ENCODE data around the gene DIPK1A.
"Not testable (repeated sequence)": the region's sequence is repeated elsewhere in the genome, so short reads cannot be mapped to it uniquely, and the experiment has no call there.

Gene DIPK1A

DNA sequence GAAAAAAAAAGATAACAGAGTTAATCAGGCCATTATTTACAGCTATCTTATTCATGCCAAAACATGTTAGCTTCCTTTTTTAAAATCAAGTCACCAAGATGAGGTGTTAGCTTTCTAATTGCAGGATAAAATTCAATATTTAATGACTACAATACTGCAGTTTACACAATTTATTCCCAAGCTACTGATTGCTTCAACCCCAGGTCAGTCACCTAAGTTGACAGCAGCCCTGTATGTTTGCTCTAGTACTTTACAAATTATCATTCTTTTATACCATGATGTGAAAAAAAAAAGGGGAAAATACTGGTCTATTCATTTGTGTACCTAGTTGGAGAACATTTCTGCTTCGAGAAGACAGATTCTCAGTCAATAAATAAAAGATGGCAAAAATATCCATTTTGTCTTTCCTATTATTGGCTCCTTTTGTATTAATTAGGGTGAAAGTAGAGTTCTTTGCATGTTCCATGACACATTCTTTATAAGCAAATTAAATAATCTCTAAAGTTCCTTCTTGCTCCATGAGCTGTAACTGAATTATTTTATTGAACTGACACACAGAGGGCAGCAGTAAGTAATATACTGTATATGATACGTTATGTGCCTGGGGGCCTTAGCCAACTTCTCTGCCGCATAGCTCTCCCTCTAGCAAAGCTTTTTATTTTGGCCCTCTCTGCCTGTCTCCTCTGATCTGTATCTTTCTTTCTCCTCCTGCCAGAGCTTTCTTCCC is 48.0 kb downstream of the DIPK1A start:
- DNase-seq: no peak

DNA sequence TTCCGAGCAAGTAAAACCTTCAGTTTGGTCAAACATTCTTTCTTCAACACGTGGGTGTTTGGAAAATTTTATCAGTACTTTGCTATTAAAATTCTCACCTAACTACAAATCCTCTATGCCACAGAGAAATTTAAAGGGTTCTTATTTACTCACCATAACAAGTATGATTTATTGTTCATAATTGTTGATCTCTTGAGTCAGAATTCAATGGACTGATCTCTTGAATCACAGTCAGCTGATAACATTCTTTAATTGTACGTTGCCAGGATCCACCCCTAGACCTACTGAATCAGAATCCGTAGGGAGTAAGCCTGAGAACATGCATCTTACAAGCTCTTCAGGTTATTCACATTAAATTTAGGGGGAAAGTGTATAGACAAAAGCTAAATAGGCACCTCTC is 51.2 kb downstream of the DIPK1A start:
- DNase-seq: no peak

DNA sequence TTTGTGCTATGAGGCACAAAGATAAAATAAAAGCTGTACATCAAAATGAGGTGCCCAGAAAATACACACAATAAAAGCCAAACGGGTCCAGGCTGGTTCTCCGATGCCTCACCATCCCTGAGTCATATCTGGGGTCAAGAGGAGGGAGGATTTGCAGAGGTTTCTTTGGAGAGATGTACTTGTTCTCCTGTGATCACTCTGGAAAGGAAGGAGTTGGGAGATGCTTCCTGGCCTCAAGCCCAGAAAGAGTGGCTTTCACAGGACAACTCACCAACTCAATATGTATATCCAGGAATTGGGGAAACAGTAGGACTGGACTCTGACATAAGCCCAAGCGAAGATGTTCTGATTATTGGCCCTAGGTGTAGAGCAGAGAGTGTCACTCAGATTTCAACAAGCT is 51.9 kb downstream of the DIPK1A start:
- no peak for DNase-seq

DNA sequence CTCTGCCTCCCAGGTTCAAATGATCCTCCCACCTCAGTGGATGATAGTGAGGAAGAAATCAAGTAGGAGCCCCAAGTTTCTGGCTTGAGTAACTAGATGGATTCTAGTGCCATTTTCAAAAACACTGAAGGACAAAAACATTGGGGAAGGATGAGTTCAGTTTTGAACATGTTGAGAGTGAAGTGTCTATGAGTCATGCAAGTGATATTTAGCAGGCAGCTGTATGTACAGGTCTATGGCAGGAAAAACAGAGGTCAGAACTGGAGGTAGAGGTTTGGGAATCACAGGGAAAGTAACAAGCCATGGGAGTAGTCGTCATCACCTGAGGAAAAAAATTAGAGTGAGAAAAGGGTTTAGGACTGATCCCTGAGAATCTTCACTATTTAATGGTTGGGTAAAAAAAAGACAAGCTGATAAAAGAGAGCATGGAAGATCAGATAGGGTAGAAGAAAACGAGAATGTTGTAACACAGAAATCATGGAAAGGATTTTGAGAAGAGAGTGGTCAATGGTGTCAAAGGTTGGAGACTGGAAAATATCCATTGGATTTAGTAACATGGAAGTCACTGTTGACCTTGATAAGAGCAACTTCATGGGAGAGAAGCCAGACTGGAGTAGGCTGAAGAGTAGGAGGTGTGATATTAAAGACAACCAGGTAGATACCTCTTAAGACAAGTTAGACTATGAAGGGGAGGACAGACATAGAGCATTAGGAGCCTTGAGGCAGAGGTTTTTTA is 53.1 kb downstream of the DIPK1A start:
- DNase-seq: no peak

DNA sequence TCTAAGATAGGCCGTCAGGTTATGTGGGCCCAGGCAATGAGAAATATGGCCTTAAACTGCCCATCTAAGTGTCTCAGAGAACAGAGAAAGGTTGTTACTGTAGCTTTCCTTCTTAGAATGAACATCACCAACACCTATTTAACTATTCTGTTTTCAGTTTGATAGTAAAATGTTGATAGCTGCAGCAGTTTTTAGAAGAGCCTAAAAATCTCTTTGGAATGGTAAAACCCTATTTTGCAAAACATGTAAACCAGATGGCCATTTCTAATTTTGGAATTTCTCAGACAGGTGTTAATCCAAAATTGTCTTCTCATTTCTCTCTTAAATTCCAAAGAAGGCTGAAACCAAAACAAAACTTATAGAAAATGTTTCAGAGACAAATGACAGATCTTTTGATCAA is 57.5 kb downstream of the DIPK1A start:
- DNase-seq: no peak

DNA sequence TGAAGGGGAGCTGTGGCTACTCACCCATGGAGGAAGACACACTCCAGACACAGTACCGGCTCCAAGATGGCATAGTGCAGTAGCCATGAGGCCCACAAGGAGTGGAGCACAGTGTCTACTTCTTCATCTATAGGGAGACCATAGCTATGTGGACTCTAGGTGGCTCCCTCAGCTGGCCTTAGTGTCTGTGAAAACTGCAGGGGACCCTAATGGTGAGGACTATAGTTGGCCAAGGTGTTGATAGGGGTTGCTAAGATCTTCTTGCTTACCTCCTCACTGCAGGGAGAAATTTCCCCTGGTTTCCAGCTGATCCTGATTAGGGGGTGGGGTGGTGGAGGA is 58.9 kb downstream of the DIPK1A start:
- DNase-seq: no peak

DNA sequence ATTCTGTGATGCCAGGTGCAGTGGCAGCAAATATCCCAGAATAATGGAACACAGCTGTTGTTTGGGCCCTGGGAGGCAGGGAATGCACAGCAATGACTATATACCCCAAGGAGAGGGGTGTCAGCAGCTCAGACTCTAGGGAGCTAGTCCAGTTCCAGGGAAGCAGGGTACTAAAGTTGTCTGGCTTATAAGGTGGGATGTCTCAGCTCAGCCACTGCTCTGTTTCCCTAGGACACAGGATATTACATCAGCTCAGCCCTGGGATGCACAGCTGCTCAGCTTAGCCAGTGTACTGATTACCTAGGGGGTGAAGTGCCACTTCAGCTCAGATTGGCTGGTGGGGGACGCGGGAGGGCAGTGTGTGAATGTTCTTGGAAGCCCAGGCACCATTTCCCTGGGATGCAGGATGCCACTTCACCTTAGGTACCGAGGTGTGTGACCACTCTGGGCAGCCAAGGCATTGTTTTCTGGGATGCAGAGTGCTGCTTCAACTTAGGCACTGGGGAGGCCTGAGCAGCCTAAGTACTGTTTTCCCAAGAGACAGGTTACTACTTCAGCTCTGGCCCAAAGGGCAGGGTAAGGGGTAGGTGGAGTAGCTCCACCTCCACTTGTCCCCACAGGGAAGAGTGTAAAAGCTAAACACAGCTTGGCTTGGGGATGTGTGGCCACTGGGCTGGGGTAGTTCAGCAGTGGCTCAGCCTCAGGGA is 59.4 kb downstream of the DIPK1A start:
- DNase-seq: no peak

DNA sequence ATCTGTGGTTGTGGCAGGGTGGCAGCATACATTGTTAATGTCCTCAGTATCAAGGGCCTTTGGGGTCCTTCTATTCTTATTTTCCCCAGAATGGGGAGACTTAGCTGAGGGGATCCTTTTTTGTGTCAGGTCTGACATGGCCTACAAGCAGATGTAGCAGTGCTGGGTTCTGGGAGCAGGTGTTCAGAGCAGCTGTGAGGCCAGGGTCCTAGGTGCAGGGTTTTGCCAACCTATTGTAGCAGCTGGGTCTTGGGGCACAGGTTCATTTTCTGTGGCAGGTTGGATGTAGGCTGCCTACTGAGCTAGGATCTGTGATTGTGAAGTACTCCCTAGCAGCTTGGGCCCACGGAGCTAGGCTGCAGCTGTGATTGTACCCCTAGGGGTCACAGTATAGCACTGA is 60.1 kb downstream of the DIPK1A start:
- DNase-seq: no peak

DNA sequence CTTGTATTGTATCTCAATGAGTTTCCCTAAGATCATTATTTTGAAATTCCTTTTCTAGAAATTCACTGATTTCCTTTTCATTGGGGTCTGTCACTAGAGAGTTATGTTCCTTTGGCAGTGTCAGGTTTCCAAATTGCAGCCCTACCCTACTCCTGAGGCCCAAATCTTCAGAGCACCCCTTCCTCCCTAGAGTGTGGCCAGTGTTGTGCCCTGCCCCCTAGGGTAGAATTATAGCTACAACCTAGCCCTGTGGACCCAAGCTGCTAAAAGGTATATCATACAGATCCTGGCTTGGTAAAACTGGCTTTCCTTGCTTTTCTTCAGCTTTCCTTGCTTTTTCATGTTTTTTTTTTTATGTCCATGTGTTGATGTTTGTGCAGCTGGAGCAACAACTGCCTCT is 60.7 kb downstream of the DIPK1A start:
- no peak for DNase-seq

DNA sequence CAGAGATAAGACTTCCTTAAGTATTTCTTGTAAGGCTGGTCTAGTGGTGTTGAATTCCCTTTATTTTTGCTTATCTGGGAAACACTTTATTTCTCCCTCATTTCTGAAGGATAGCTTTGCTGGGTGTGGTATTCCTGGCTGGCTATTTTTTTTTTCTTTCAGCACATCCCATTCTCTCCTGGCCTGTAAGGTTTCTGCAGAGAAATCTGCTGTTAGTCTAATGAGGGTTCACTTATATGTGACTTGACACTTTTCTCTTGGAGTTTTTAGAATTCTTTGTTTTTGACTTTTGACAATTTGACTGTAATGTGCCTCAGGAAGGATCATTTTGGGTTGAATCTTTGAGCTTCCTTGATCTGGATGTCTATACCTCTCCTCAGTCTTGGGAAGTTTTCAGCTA is 61.5 kb downstream of the DIPK1A start:
- DNase-seq: no peak

DNA sequence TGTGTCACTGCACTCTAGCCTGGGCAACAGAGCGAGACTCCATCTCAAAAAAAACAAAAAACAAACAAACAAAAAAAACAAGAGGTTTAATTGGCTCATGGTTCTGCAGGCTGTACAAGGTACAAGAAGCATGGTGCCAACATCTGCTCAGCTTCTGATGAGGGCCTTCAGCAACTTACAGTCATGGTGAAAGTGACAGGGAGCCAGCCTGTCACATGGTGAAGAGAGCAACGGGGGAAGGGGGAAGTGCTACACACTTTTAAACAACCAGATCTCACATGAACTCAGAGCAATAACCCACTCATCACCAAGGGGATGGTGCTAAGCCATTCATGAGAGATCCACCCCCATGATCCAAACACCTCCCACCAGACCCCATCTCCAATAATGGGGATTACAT is 63.2 kb downstream of the DIPK1A start:
- not testable (repeated sequence) for DNase-seq

DNA sequence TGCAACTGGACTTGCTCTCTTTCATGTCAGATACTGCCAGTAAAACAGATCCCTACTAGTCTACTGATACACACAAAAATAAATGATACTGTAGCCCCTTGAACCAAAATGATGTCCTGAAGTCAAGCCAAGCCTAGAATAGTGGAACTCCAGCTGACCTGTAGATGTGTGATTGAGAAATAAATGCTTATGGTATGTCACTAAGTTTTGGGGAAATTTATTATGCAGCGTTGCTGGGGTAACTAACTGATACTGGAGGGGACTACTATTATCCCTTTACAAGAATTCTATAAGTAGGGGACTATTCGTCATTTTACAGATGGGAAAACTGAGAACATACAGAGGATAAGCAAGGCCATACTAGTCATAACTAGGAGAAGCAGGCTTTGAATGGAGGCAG is 73.8 kb downstream of the DIPK1A start:
- no peak for DNase-seq

DNA sequence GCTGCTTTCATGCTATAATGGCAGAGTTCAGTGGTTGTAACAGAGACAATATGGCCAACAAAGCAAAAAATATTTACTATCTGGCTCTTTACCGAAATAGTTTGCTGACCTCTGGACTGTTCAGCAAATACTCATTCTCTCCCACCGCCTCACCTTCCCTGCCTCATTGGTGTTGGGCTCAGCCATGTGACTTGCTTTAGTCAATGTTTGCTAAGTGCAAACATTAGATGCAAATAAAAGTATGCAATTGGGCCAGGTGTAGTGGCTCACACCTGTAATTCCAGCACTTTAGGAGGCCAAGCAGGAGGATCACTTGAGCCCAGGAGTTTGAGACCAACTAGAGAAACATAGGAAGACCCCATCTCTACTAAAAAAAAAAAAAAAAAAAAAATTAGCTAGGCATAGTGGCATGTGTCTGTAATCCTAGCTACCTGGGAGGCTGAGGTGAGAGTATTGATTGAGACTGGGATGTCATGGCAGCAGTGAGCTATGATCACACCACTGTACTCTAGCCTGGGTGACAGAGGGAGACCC is 74.3 kb downstream of the DIPK1A start:
- DNase-seq: no peak

DNA sequence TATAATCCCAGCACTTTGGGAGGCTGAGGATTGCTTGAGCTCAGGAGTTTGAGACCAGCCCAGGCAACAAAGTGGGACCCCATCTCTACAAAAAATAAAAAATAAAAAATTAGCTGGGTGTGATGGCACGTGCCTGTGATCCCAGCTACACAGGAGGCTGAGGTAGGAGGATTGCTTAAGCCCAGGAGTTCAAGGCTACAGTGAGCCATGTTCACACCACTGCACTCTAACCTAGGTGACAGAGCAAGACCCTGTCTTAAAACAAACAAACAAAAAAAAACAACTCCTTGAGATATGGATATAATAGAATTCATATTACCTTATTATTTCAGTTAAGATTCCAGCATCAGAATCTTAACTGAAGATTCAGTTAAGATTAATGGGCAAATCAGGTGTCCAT is 77.1 kb downstream of the DIPK1A start:
- DNase-seq: no peak

DNA sequence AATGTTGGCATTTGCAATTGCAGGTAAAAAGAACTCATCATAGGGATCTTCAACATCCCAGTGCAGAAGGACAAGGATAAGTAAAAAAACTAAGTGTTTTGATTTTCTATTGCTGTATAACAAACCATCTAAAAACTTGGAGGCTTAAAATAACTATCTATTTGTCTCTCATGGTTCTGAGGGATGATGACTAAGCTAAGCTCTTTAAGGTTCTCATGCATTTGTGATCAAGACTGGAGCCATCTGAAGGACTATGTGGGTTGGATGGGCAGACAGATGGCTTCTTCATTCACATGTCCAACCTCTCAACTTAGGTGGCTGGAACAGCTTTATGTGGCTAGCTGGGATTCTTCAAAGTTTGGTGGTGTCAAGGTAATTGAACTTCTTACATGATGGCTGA is 78.0 kb downstream of the DIPK1A start:
- DNase-seq: no peak

DNA sequence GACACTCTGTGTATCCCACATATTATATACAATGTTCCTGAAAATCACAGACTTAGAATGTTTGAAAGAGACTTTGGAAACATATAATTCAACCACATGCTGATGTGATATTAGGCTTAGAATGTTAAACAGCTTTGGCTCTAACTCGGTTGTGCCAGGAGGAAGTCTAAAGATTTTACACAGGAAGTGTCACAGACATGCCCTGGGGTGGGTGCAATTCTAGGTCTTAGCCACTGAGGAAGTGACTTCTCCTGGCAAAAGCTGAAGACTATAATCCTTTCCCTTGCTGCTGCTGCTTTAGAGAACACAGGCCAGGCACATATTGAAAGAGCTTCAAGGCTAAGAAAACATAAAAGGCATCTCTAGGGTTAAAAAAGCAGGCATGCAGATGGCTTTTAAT is 78.4 kb downstream of the DIPK1A start:
- DNase-seq: peak; percentile 55

DNA sequence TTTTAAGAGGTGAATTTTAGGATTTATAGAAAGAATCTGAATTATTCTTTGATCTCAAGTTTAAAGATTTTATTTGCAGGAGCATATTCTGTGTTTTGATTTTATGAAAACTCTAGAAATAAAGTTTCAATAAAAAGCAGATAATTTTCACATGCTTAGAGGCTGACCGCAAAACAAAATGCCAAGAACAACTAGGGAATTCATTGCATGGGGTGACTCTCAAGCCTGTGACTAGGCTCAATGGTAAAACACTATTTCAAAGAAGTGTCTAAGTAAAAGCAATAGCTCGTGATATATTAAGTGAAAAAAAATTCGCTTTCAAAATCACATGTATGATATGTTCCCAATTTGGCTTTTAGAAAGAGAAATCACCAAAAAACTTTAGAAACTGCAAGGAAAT is 79.9 kb downstream of the DIPK1A start:
- no peak for DNase-seq

DNA sequence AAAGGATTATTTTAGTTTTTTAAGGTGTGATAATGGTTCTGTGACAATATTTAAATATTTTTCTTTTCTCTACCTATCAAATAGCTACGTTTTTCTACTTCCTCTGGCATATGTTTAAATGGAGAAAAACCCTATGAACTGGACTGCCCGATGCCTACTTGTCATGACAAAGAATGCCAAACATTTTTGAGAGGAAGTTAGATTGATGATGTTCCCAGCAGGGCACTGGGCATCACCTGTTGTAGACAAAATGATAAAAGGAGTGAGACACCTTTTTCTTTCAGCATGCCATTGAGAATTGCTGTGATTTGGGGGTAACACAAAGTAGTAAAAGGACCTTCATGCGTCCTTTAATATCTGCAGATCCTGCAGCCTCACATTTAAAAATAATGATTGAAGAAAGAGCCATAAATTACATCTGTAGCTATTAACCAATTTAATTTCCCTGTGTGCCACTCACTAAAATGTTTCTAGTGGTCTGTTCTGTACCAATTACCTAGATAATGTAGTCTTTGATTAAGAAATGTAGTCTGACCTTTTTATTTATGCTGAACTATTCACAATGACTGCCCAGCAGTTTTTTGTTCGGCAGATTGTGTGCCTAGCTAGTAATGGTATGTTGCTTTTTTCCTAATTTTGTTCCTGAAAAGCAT is 81.8 kb downstream of the DIPK1A start:
- no peak for DNase-seq

DNA sequence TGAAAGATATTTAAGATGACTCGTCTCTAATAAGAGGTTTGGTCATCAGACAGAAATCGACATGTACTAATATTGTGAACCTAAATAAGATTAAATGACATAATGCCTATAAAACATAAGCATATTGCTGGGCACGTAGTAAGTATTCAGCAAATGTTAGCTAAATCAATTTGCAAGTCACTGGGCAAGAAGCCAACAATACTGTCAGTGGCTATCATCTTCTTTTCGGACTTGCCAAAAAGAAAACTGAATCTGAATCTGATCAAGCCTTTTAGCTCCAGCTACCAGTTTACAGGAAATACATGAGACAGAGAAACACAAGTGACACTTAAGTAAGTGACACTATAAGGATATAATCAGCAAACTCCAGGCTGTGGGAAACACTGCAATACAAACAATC is 83.5 kb downstream of the DIPK1A start:
- DNase-seq: peak; percentile 20

DNA sequence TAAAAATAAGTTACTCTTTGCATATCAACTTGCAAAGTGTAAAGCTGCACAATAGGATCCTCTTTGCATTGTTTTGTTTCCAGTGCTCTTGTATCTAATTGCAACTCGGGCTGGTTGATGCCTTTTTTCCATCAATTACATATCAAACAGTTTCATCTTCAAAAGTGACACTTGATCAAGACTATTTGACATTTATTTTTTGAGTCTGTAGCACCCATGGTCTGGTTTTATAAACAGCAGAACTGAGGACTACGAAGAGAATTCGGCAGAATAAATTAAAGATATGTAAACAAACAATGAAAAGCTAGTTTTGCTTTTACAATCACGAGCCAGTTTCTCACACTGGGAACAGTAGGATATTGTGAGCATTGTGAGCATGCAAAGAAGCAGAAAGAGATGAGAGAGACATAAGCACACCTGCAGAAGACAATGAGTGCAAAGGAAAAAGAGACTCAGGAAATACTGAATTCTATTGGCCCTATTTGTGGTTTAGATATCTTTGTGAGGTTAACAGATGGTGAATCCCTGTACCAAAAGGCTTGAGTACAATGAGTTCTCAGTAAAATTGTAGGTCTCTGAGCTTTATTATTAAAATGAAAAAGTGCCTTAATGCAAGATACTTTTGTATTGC is 84.1 kb downstream of the DIPK1A start:
- no peak for DNase-seq

DNA sequence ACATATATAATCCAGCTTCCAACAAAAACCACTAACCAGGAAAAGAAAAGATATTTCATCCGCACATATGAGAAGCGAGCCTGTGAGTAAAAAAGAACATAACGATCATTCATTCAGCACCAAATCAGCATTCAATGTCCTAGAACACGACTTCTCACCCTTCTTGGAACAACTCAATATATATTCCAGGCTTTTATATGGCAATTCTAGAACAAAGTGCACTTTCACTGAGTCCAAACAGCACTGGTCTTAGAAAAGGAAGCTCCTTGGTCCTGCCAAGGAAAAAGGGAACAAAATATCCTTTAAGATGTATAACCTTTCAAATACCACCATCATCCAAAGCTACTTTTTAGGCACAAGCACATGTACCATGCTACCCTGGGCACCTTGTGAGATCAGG is 84.9 kb downstream of the DIPK1A start:
- no peak for DNase-seq

DNA sequence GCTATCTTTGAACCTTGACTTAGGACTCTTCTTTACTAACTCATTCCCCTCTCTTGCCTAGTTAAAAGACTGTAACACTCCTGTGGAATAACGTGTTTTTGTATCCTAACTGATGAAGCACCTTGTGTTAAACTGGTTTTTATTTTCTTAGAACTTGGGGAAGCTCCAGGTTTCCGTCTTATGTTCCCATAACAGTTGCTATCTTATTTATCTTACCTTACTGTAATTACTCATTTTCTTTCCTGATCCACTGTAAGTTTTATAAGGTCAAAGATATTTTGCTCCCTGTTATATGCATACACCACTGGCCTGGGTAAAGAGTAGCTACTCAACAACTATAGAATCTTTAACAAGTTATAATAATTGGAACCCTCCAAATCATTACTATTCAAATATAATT is 86.3 kb downstream of the DIPK1A start:
- no peak for DNase-seq

DNA sequence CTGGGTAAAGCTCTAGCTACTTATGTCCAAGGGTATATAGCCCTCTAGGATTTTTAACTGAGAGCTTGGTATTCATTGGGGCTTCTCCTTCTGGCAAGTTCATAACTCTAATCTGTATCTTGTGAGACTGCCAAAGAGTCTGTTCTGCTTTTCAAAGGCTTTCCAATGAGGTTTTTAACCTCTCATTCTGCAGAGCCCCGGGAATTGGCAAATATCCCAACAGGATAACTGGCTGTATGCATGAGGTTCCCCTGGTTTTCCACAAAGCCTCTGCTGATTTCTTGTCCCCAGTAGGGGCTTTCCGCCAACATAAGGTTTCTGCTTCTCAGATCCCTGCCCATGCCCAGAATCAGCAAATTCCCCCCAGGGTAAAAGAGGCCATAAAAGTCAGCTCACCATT is 88.5 kb downstream of the DIPK1A start:
- DNase-seq: no peak
